Hippocampal formation (tissue), 2 donors: ENCODE measurements around the gene SV2C.
"Not testable (repeated sequence)": the region's sequence is repeated elsewhere in the genome, so short reads cannot be mapped to it uniquely, and the experiment has no call there.

Experiments
- DNase-seq, 2 donors: peaks; one replicate each; lab custom pipeline; 2025; lab: John Stamatoyannopoulos, UW

SV2C gene

GRCh38 chr5:76199336-76200318, 116.4 kb downstream of the SV2C start:
- DNase-seq: no peak

- no peak for DNase-seq
Measured at GRCh38 chr5:76202182-76202581, 119.0 kb downstream of the SV2C start.

GRCh38 chr5:76204191-76204590, 121.0 kb downstream of the SV2C start:
- DNase-seq: no peak

GRCh38 chr5:76204713-76205112, 121.5 kb downstream of the SV2C start:
- DNase-seq: no peak

GRCh38 chr5:76207120-76207519, 123.9 kb downstream of the SV2C start:
- no peak for DNase-seq

GRCh38 chr5:76209297-76209696, 126.1 kb downstream of the SV2C start:
- DNase-seq: no peak

GRCh38 chr5:76210946-76211345, 127.8 kb downstream of the SV2C start:
- DNase-seq: no peak

GRCh38 chr5:76213858-76214257, 130.7 kb downstream of the SV2C start:
- DNase-seq: no peak

GRCh38 chr5:76216748-76217147, 133.6 kb downstream of the SV2C start:
- DNase-seq: no peak

GRCh38 chr5:76219636-76220035, 136.5 kb downstream of the SV2C start:
- DNase-seq: no peak

GRCh38 chr5:76221311-76221710, 138.1 kb downstream of the SV2C start:
- no peak for DNase-seq

GRCh38 chr5:76222318-76222717, 139.1 kb downstream of the SV2C start:
- DNase-seq: no peak

GRCh38 chr5:76223696-76224095, 140.5 kb downstream of the SV2C start:
- DNase-seq: no peak

- no peak for DNase-seq
Measured at GRCh38 chr5:76224898-76225297, 141.7 kb downstream of the SV2C start.

GRCh38 chr5:76225336-76225735, 142.2 kb downstream of the SV2C start:
- DNase-seq: no peak

- no peak for DNase-seq
Measured at GRCh38 chr5:76229900-76230299, 146.7 kb downstream of the SV2C start.

- DNase-seq: no peak
Measured at GRCh38 chr5:76230711-76231285, 147.6 kb downstream of the SV2C start.

- no peak for DNase-seq
Measured at GRCh38 chr5:76234665-76235064, 151.5 kb downstream of the SV2C start.

- no peak for DNase-seq
Measured at GRCh38 chr5:76236684-76237083, 153.5 kb downstream of the SV2C start.

- no peak for DNase-seq
Measured at GRCh38 chr5:76240336-76240735, 157.2 kb downstream of the SV2C start.

GRCh38 chr5:76242155-76242554, 159.0 kb downstream of the SV2C start:
- not testable (repeated sequence) for DNase-seq

GRCh38 chr5:76245590-76245989, 162.4 kb downstream of the SV2C start:
- no peak for DNase-seq

- DNase-seq: no peak
Measured at GRCh38 chr5:76249621-76250020, 166.4 kb downstream of the SV2C start.
